Left ventricle myocardium superior (tissue), 1 donor: Measurements from ENCODE around the gene DOK6. TPM values are rescaled to one million over a fixed set of nuclear protein-coding genes. Genes with fewer than 3 reads are reported as not detected.
"Not testable (repeated sequence)": the region's sequence is repeated elsewhere in the genome, so short reads cannot be mapped to it uniquely, and the experiment has no call there.

ENCODE experiments used
- ATAC-seq: fragments of 200-7000 bp; cut with Tn5 transposase; one replicate; pipeline ENCODE4 v1.9.1; 2020; ENCODE audit warnings: mild to moderate bottlenecking, moderate library complexity
- DNase-seq: peaks from one replicate; pipeline ENCODE4 v3.0.0-alpha.2; 2020
- intact Hi-C: fragments of 100-400 bp; cut with micrococcal nuclease; formaldehyde crosslinking; loops from one replicate; pipeline ENCODE4 v1.11.0; 2022
- long read RNA-seq: library from polyadenylated mRNA; unstranded; transcript quantifications from one replicate; pipeline ENCODE4 v2.0.0, GENCODE V29; 2021
- total RNA-seq: library from RNA; stranded (reverse); fragmentation: NEBNext Ultra II Directional; extraction: Animal tissue kit (Norgen Biotek cat#: 25700); gene quantifications from one replicate; pipeline ENCODE4 v1.2.1, GENCODE V29; 2021
- donor health status: DM: no; HTN: yes; CAD: no; lungs with severe emphysema.

Gene DOK6
- 15.5 TPM for total RNA-seq
- long read RNA-seq, full-length matches to known transcripts: 34 of 48 reads
- long read RNA-seq, partial matches to known transcripts: 5 of 48 reads
- long read RNA-seq, other reads (novel, unspliced or antisense): 9 of 48 reads

- intact Hi-C loops: no loop called here
- DNase-seq (peak; percentile 82), ATAC-seq (peak; percentile 90)
Measured at GRCh38 chr18:69400253-69400975, at the start of gene DOK6. Gene DOK6, plus strand, starts transcription at chr18:69400888.

DNA sequence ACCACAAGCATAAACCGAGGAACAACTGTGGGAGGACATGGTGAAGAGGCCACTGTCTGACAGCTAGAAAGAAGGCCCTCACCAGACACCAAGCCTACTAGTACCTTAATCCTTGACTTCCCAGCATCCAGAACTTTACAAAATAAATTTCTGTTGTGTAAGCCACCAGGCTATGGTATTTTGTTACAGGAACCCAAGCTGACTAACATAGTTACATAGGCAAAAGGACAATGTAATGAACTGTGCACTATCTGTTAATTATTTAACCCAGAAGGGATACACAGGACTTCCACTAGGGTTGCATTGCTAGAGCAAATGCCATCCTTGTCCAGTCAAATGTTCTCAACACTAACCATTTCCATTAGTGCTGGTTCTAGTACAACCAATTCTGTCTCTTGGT is 47.7 kb upstream of the DOK6 start:
- DNase-seq: no peak
- intact Hi-C loops: no loop called here
- ATAC-seq: no peak

DNA sequence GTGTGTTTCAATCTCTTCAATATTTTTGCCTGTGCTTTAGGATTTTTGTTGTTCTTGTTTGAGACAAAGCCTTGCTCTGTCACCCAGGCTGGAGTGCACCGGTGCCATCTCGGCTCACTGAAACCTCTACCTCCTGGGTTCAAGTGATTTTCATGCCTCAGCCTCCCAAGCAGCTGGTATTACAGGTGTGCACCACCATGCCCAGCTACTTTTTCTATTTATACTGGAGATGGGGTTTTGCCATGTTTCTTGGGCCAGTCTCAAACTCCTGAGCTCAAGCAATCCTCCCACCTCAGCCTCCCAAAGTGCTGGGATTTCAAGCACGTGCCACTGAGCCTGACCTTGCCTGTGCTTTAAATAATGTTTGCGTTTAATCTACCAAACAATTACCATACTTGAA is 43.1 kb upstream of the DOK6 start:
- intact Hi-C loops: no loop called here
- DNase-seq: no peak
- no peak for ATAC-seq

DNA sequence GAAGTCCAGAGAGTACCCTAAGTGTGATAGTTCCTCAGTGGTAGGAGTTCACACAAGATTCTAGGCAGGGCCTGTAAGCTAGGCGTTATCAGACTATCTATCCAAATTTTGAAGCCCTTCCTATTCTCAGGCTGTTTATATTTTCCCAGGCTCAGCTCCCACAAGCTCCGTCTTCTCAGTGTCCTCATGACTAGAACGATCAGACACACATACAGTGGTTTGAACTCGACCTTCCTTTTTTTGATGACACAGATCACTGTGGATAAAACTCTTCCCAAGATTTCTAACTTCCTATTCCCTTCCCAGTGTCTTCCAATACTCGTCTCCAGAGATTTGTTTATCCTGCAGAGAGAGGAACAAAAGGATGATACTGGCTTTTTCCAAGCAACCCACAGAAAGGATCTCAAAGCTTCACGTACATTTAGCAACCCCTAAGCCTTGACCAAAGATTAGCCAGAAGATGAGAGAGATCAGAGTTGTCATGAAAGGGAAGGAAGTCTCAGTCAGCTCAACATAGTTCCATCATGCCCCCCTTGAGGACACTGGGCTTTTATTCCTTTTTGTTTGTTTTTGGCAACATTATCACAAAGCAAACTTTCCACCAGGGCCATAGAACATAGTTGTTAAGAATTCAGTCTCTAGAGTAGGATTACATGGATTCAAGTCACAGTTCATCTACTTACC is 42.3 kb upstream of the DOK6 start:
- intact Hi-C loops: no loop called here
- peak; percentile 36 for ATAC-seq

DNA sequence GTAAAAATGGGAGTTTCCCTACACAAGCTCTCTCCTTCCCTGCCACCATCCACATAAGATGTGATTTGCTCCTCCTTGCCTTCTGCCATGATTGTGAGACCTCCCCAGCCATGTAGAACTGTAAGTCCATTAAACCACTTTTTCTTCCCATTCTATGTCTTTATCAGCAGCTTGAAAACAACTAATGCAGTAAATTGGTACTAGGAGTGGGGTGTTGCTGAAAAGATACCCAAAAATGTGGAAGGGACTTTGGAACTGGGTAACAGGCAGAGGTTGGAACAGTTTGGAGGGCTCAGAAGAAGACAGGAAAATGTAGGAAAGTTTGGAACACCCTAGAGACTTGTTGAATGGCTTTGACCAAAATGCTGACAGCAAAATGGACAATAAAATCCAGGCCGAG is 40.9 kb upstream of the DOK6 start:
- DNase-seq, intact Hi-C loops, ATAC-seq: not testable (repeated sequence)

More for the DNA sequence above, 42.3 kb upstream of the DOK6 start:
- no peak for DNase-seq

DNA sequence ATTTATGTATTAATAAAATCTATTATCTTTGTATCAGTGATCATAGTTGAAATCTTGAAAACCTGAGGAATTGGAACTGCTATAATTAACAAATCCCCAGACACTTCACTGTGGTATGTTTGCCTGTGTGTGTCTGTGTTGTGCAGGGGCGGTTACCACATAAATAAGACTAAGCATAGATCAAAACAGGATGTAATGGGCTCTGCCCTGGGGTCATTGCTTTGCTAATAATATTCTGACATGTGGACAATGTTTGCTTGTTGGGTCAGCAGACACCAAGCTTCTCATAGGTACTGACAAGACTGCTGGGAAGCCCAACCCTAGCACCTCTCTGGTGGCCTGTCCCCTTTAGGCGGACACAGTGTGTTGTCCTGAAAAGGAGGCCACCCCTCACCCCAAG is 35.8 kb upstream of the DOK6 start:
- no peak for DNase-seq
- intact Hi-C loops: no loop called here
- ATAC-seq: no peak

DNA sequence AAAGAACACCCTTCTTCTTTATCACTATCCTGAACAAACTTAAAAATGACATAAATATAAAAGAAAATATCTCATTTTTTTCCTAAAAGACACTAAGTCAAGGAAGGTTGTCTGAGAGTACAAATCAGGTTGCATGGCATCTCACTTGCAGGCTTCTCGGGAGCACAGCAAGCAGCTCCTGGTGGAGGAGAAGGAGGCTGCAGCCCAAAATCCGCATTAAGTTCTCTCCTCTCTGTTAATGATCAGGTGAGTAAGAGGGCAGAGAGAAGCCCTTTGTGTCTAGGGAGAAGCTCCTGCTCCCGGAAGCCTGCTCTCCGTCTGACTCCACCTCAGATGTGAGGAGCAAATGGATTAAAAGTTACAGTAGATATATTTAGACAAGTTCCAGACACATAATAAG is 35.0 kb upstream of the DOK6 start:
- intact Hi-C loops: no loop called here
- ATAC-seq (no peak), DNase-seq (no peak)

DNA sequence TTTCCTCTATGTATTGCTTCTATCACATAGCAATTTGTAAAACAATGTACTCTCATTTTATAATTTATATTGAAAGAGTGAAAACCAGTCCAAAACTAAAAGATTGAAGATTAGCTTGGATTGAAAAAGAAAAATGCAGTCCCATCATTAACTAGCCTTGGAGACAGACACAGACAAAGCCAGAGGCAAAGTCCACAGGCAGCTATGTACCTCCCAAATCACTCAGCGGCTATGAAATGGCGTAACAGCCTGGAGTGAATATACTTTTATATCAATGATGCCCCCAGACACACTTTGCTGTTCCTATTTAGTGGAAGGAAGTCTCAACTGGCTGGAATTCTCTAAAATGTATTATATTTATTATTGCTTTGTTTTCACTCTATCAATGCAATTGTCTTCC is 33.6 kb upstream of the DOK6 start:
- intact Hi-C loops: no loop called here
- DNase-seq (no peak), ATAC-seq (no peak)

GRCh38 chr18:69371729-69372128 is 29.0 kb upstream of the DOK6 start:
- intact Hi-C loops: no loop called here
- DNase-seq (no peak), ATAC-seq (no peak)

GRCh38 chr18:69380324-69380723 is 20.4 kb upstream of the DOK6 start:
- ATAC-seq: no peak
- no peak for DNase-seq
- intact Hi-C loops: no loop called here

DNA sequence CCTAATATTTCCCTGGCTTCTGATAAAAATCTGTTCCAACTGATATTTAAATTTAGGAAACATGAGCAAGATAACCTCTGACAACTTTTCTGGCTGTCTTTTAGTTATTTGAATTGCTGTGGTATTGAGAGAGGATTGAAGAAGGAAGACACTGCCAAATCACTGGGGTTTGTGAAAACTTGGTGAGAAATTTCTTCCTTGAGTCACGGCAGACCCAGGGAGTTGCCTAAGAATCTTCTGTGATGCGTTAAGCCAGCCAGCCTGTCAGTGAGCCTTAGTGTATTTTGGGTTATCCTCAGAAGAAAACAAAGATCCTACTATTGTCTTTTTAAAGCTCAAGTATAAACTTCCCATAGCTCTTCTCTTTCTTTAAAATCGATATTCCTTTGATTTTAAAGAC is 17.5 kb upstream of the DOK6 start:
- DNase-seq (no peak), ATAC-seq (no peak)
- intact Hi-C loops: no loop called here

DNA sequence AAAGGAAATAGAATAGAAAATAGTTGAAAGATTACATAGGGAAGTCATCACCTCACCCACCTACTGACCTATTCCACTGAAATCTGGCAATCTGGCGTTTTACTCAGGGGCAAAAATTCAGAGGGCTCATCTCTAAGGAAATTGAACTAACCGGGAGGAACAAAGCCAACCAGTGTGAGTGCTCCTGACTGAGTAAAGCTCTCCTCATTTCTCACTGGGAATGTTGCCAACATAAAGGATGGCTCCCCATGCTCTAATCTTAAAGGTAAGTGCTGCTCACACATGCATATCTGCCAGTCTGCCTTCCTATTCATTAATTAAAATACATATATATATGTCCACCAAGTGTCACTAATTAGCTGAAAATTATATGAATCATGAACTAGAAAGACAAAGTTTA is 13.5 kb upstream of the DOK6 start:
- DNase-seq: no peak
- ATAC-seq: no peak
- intact Hi-C loops: no loop called here

DNA sequence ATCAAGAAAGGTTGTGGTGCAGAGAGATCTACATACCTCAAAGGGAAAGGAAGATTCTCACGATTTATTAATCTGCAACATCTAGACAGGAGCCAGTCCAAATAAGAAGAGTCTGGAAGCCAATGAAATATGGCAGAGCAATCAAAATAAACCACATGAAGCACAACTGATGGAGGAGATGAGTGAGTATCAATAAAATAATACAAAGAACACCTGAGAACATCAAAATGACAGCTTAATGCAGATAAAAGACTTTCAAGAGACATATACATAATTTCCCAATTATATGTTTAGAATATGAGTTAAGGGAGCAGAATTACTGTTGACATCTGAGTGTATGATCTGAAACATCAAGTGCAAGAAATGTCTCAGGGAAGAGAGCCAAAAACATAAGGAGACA is 12.5 kb upstream of the DOK6 start:
- DNase-seq (no peak), ATAC-seq (no peak)
- intact Hi-C loops: no loop called here

GRCh38 chr18:69397096-69397495 is 3.6 kb upstream of the DOK6 start:
- ATAC-seq: no peak
- DNase-seq: no peak
- intact Hi-C loops: no loop called here

DNA sequence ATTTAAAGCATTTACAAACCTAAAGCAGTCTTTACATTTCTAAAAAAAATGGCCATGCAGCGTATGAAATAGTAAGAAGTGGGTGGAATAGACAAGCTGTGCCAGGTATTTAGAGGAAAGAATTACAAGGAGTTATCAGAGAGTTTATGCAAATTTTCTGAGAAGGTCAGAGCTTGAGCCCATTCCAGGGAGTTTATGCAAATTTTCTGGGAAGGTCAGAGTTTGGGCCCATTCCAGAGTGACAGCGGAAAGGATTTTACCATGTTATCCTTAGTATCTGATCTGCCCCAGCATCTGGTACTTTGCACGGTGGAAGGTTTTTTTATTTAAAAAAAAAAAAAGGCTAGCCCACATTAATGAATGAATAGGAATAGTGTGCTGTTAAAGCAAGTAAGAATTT is 1.4 kb upstream of the DOK6 start:
- DNase-seq (no peak), ATAC-seq (no peak)
- intact Hi-C loops: no loop called here

DNA sequence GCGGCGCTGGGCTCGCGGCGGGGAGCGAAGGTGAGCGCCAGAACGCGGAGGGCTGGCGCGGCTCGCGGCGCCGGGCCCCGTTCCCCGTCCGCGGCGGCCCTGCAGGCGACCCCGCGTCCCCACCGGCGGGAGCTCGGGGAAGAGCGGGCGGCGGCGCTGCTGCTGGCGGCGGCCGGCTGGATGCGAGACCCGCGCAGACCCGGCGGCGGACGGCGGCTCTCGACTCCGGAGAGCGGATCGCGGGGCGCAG is 213 bp downstream of the DOK6 start:
- DNase-seq: no peak

DNA sequence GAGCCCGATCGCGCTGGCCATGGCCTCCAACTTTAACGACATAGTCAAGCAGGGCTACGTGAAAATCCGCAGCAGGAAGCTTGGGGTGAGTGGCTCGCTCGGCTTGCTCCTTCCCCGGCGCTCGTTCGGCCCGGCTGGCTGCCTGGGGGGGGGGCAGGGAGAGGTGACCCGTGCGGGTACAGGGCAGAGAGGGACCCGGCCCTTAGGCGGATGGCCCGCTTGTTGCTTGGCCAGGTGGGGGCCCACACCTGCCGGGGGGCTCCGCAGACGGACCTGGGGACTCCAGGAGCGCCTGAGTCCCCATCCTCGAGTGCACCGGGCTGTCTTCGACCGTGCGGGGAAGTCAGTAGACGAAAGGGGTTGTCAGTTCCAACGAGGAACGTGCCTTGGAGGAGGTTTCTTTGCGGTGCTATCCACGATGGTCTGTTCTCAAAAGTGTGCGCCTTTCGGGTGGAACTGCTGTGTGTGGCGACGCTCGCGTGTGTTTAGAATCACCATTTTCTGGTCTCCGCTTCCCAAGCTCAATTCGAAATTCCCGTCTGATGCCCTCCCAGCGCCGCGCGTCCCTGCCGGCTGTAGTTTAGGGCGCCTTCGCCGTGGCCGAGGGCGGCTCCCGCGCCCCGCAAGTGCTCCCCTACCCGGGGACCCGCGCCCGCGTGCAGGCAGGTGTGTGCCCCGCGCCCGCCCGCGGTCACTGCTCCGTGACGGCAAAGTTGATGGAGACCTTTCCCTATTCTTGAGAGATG is 711 bp downstream of the DOK6 start:
- peak; percentile 20 for ATAC-seq
- intact Hi-C loops: no loop called here
- peak; percentile 46 for DNase-seq

More for the DNA sequence above, 213 bp downstream of the DOK6 start:
- intact Hi-C loops: no loop called here
- ATAC-seq: peak; percentile 29

GRCh38 chr18:69401972-69402532 is 1.4 kb downstream of the DOK6 start:
- DNase-seq (peak; percentile 24), ATAC-seq (no peak)
- intact Hi-C loops: no loop called here

DNA sequence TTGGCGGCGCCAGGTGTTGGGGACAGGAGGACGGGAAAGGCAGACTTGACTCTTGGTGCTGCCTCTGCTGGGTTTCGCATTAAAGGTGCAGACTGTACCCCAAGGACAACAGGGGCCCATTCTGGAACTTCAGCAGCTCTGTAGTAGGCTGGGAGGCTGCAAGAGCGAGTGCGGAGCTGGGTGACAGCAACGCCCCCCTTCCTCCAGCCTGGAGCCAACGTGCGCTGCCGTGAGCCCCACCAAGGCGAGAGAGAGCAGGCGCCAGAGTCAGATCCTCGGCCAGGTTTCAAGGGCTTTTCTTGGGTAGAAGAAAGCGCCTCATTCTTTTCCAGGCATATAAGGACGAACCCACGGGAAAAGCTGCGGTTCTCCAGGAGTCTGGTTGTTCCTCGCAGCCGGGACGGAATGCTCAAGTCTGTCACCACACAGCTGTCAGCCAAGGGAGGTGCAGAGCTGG is 1.9 kb downstream of the DOK6 start:
- DNase-seq (peak; percentile 34), ATAC-seq (no peak)
- intact Hi-C loops: no loop called here

DNA sequence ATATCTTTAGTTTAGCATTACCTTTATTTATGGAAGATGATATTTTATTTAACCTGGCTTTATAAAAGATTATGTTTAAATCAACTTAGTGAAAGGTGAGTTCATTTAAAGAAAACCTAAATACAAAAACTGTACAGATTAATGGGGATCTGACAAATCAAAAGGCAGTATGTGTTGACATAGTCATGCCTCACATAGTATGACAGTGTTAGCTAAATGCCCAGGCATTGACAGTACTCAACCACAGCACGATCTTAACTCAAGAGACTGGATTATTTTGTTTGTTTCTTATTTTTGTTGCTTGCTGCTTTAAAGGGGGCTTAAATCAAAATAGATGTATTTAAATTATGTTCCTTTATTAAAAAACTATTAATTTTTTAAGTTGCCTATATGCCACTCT is 7.8 kb downstream of the DOK6 start:
- ATAC-seq (no peak), DNase-seq (no peak)
- intact Hi-C loops: no loop called here
